ENCODE measurements around the gene MUC5B.

DNA sequence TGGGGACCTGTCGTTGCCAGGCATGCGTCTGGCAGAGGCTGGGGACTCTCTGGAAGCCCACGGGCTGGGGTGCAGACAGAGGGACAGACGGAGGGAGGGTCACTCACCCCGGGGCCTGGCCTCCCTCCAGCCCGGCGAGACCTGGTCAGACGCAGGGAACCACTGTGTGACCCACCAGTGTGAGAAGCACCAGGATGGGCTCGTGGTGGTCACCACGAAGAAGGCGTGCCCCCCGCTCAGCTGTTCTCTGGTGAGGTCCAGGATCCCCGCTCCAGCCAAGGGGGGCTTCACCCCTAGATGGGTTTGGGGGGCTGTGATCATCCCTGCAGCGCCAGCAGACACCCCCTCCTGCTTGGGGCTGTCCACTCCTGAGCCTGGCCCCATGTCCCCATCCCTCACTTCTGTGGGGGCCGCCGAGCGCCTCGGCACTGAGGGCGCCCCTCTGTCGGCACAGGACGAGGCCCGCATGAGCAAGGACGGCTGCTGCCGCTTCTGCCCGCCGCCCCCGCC is 23.6 kb upstream of the MUC5B start:
- TF ChIP-seq EZH2 (IDR thresholded peaks at IDR 0.05; ENCODE audit: insufficient read depth, poor library complexity, severe bottlenecking) (no peak), EZH2phosphoT487 (IDR thresholded peaks at IDR 0.05; ENCODE audit: insufficient read depth, low read depth) (no peak)
